ENCODE results near the gene NEGR1.

GRCh38 chr1:71655604-71656003 lies 626.7 kb downstream of the NEGR1 start:
- TF ChIP-seq CTCF (IDR thresholded peaks at IDR 0.05 in 2 of 3, conservative IDR thresholded peaks at IDR 0.05 in 1 of 3; ENCODE audit: borderline replicate concordance in 1 of 3, insufficient read depth in 1 of 3, low read depth in 2 of 3, low read length in 2 of 3) (no peak), POLR2A (IDR thresholded peaks at IDR 0.05; ENCODE audit: borderline replicate concordance, extremely low read depth, insufficient read depth, insufficient read length) (no peak), CEBPB (IDR thresholded peaks at IDR 0.05; ENCODE audit: low read depth) (no peak), POLR2AphosphoS5 (IDR thresholded peaks at IDR 0.05; ENCODE audit: low read depth, low read length) (no peak), ZNF274 (IDR thresholded peaks at IDR 0.05; ENCODE audit: low read depth, low read length) (no peak), ELF1 (IDR thresholded peaks at IDR 0.05; ENCODE audit: borderline replicate concordance, low read depth) (no peak), SIN3A (IDR thresholded peaks at IDR 0.05; ENCODE audit: low read depth) (no peak), EGR1 (IDR thresholded peaks at IDR 0.05; ENCODE audit: low read depth) (no peak), EZH2phosphoT487 (IDR thresholded peaks at IDR 0.05; ENCODE audit: borderline replicate concordance) (no peak), JUND (IDR thresholded peaks at IDR 0.05) (no peak), EZH2 (IDR thresholded peaks at IDR 0.05) (no peak)
